Kidney (tissue), 14 donors: ENCODE results near the gene PTPRK. TPM values are rescaled to one million over a fixed set of nuclear protein-coding genes. Genes with fewer than 3 reads are reported as not detected.

Source experiments
- DNase-seq, 5 donors: peaks; one replicate each; pipeline ENCODE4 v3.0.0-alpha.2; 2013 to 2020
- FAIRE-seq: peaks from 2 replicates; lab custom pipeline; 2012; peaks lifted over from hg19 to GRCh38; lab: Jason Lieb, UNC
- H3K27ac ChIP-seq, 2 donors: one replicate each; pipeline ENCODE4 v1.7.0; 2013; ENCODE audit warnings: low read depth in 2 of 2, low read length in 2 of 2, inconsistent platforms in 1 of 2
- H3K27me3 ChIP-seq: one replicate; pipeline ENCODE4 v1.7.1; 2013; ENCODE audit warnings: low read length, inconsistent platforms; ENCODE audit not compliant: control insufficient read depth, insufficient read depth
- H3K36me3 ChIP-seq, 3 donors: one replicate each; pipeline versions ENCODE4 v1.7.0 to v1.7.1; 2013; ENCODE audit warnings: low read length in 3 of 3, control low read depth in 1 of 3, inconsistent platforms in 1 of 3; ENCODE audit not compliant: insufficient read depth in 3 of 3, control insufficient read depth in 2 of 3
- H3K4me1 ChIP-seq, 3 donors: one replicate each; pipeline versions ENCODE4 v1.7.0 to v1.7.1; 2013; ENCODE audit warnings: low read length in 3 of 3, inconsistent platforms in 1 of 3, low read depth in 1 of 3; ENCODE audit not compliant: control insufficient read depth in 2 of 3, insufficient read depth in 2 of 3
- H3K4me3 ChIP-seq, 3 donors: one replicate each; pipeline versions ENCODE4 v1.7.0 to v1.8.1; 2013; ENCODE audit warnings: low read length in 3 of 3, control low read depth in 1 of 3, inconsistent platforms in 1 of 3
- H3K9ac ChIP-seq, 3 donors: one replicate each; pipeline versions ENCODE4 v1.7.0 to v1.7.1; 2013; ENCODE audit warnings: low read length in 3 of 3, control low read depth in 1 of 3, inconsistent platforms in 1 of 3
- H3K9me3 ChIP-seq, 3 donors: one replicate each; pipeline versions ENCODE4 v1.7.0 to v1.7.1; 2013; ENCODE audit warnings: low read length in 3 of 3, control low read depth in 1 of 3, inconsistent platforms in 1 of 3; ENCODE audit not compliant: control insufficient read depth in 2 of 3, insufficient read depth in 1 of 3
- intact Hi-C: fragments of 100-400 bp; cut with DNase I; formaldehyde crosslinking; loops from one replicate; pipeline ENCODE4 v1.11.1; 2022
- polyA plus RNA-seq: library from polyadenylated mRNA; stranded (reverse); fragments of 350-450 nt; fragmentation: Illumina TruSeq; extraction: RNeasy Lipid Tissue Mini Kit (QIAGEN cat#74804); gene quantifications from one replicate; pipeline ENCODE4 v1.2.3, GENCODE V29; 2014; ENCODE audit warnings: low read depth, low replicate concordance; ENCODE audit not compliant: insufficient read depth
- total RNA-seq: library from RNA; stranded (reverse); fragmentation: NEBNext Ultra II Directional; extraction: Animal tissue kit (Norgen Biotek cat#: 25700); gene quantifications from one replicate; pipeline ENCODE4 v1.2.1, GENCODE V29; 2021
- TF ChIP-seq, protein P1 (sequence below): IDR thresholded peaks from 3 replicates; pipeline ENCODE4 v1.5.1; 2012; ENCODE audit warnings: mild to moderate bottlenecking, moderate library complexity, borderline replicate concordance; ENCODE audit not compliant: insufficient read depth; ENCODE audit errors: extremely low read depth
- donor health status: control.
- donor health status: control.
- donor health status: control.
- donor health status: control.
- donor health status: control.
- donor health status: DM: yes; HTN: yes; CAD: no.
- donor health status: Normal renal cell carcinoma (clear cell type).

The PTPRK gene
- total and polyA plus RNA-seq, 2 donors from 2014 or later, result 9.2 to 72.8 TPM

DNA sequence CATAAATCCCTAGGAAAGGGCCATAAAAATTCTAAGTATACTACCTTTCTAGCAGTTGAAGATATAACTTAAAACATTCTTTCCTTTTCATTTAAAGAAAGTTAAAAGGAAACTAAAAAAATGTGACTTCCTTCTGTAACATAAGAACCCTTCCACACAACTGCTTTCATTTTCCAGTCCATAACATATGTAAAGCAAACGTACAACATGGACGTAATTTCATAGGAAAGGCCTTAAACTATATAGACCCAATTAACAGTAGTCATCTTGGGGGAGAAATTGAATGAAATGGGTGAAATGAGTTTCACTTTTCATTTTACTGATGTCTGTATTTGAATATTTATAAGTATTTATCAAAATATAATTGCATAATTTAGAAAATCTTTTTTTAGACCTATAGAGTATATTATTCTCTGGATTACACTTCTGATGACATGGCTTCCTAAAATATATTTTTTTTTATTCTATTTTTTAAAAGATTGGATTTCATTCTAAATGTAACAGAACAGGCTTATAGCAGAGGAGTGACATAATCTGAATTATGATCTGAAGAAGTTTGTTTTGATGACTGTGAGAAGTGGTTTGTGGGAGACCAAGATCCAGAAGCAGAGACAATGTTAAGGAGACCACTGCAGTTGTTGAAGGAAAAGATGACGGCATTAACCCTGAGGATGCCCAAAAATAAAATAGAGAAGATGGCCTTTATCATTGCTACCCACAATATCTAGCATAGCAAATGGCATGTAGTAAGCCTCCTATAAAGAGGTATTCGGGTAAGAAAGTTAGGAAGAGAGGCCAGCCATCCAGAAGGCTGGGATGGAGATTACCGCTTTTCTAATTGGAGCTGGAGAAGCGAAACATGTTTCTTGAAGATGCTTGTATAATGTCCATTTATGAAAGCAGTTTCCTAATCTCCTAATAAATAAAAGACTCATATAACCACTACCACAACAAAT, 260.4 kb downstream of the PTPRK start:
- Histone ChIP-seq H3K4me1 (peaks cover 0 to 5% (median 4%) of the 10 kb centered on the region in 3 donors), H3K9me3 (peaks cover 0 to 2% (median 0%) of the 10 kb centered on the region in 3 donors), H3K27me3 (no peaks in the 10 kb centered on the region), H3K27ac (no peak overlapping the region), H3K9ac (no peak overlapping the region), H3K4me3 (peak overlapping the region in 2 of 3 donors; percentile 2 to 35), H3K36me3 (no peaks in the 10 kb centered on the region)
- intact Hi-C loops, result no loop called here
- FAIRE-seq (peak; percentile 52), DNase-seq (no peak)
- TF ChIP-seq, protein P1, sequence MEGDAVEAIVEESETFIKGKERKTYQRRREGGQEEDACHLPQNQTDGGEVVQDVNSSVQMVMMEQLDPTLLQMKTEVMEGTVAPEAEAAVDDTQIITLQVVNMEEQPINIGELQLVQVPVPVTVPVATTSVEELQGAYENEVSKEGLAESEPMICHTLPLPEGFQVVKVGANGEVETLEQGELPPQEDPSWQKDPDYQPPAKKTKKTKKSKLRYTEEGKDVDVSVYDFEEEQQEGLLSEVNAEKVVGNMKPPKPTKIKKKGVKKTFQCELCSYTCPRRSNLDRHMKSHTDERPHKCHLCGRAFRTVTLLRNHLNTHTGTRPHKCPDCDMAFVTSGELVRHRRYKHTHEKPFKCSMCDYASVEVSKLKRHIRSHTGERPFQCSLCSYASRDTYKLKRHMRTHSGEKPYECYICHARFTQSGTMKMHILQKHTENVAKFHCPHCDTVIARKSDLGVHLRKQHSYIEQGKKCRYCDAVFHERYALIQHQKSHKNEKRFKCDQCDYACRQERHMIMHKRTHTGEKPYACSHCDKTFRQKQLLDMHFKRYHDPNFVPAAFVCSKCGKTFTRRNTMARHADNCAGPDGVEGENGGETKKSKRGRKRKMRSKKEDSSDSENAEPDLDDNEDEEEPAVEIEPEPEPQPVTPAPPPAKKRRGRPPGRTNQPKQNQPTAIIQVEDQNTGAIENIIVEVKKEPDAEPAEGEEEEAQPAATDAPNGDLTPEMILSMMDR, result no peak

DNA sequence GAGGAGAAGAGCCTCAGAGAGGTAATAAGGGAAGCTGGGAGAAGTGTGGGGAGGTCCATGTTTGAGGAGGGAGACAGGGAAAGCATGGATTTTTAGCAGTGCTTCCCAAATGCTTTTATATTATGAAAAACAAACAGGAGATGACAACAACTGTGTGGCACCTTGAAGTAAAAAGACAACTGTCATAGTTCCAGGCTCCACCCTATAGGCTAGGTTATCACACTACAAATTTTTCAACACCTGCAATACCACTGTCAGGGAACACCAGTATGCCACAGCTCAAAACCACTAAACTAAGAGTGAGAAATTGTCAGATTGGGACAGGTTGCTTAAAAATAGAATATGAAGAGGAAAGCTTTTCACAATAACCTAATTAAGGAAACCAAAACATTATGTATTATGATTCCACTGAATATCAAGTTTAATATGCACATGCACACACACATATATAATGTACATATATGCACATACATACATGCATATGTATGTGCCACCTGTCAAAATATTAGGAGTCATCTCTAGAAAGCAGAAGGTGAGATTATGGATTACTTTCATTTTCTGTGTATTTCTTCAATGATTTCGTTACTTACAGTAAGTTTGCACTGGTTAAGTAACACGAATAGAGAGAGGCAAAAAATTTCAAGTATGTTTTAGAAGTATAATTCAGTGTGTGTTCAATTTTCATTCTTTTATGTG, 261.2 kb downstream of the PTPRK start:
- intact Hi-C loops, result no loop called here
- Histone ChIP-seq H3K9ac (no peak overlapping the region), H3K27ac (no peak overlapping the region)

DNA sequence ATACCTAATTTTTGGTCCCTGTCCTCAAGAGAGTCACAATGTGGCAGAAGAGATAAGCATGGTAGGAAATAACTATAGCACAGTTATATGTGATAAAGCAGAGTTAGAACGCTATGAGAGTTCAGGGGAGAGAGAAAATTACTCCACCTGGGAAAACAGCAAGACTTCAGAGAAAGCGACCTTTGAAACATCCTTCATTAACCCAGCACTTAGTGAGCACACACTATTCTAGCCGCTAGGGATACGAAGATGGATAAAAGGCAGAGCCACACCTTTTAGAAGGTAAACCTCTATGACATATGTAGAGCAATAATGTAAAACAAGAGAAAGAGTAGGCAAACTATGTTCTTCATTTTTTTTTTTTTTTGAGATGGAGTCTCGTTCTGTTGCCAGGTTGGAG, 264.3 kb downstream of the PTPRK start:
- no peaks in the 10 kb centered on the region for H3K9me3 ChIP-seq
- TF ChIP-seq, protein P1, result no peak

More for the DNA sequence above, 261.2 kb downstream of the PTPRK start:
- no peaks in the 10 kb centered on the region for H3K27me3 ChIP-seq
- FAIRE-seq (no peak), DNase-seq (no peak)
- H3K4me3 ChIP-seq, result peak overlapping the region in 2 of 3 donors; percentile 2 to 35
- H3K36me3 ChIP-seq, result no peaks in the 10 kb centered on the region
- peaks cover 0 to 2% (median 0%) of the 10 kb centered on the region in 3 donors for H3K9me3 ChIP-seq
- TF ChIP-seq, protein P1, result no peak
- peaks cover 0 to 5% (median 4%) of the 10 kb centered on the region in 3 donors for H3K4me1 ChIP-seq

More for the DNA sequence above, 264.3 kb downstream of the PTPRK start:
- no peak overlapping the region for H3K27ac ChIP-seq
- H3K36me3 ChIP-seq, result no peaks in the 10 kb centered on the region
- no peaks in the 10 kb centered on the region for H3K27me3 ChIP-seq
- FAIRE-seq, result no peak
- intact Hi-C loops, result no loop called here
- no peak overlapping the region for H3K4me3 ChIP-seq
- no peaks in the 10 kb centered on the region for H3K4me1 ChIP-seq
- DNase-seq, result no peak
- no peak overlapping the region for H3K9ac ChIP-seq
